Panc1 (cell line): ENCODE measurements around the gene ACP3.
"Not testable (repeated sequence)": the region's sequence is repeated elsewhere in the genome, so short reads cannot be mapped to it uniquely, and the experiment has no call there.

Experiments
- SIN3A ChIP-seq: IDR thresholded peaks from 2 replicates; pipeline ENCODE4 v1.6.1; 2012; ENCODE audit warnings: low read depth, mild to moderate bottlenecking, low read length, moderate library complexity, borderline replicate concordance; ENCODE audit not compliant: insufficient read depth
- TF ChIP-seq, protein P1 (sequence below), 2 experiments: IDR thresholded peaks; 2 replicates each; pipeline ENCODE4 v1.6.1; 2011 to 2012; ENCODE audit warnings: low read depth in 2 of 2, control low read depth in 1 of 2, low read length in 1 of 2, mild to moderate bottlenecking in 1 of 2, moderate library complexity in 1 of 2; ENCODE audit not compliant: insufficient read depth in 1 of 2

DNA sequence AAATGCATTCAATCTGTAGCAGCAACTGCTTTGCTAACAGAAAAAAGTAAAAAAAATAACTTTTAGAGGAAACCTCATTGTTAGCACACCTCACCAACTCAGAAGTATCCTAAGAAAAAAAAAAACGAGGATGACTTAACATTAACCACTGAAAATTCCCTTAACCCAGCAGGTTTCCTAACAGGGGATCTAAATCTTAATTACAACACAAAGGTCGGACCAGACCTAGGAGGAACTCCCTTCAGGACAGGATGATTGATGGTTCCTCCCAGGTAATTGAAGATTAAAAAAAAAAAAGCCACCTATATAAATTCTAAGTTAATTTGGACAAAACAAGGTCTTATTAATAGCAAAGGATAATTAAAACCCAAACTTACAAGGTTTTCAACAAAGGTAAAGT is 12.9 kb upstream of the ACP3 start:
- TF ChIP-seq, protein P1, sequence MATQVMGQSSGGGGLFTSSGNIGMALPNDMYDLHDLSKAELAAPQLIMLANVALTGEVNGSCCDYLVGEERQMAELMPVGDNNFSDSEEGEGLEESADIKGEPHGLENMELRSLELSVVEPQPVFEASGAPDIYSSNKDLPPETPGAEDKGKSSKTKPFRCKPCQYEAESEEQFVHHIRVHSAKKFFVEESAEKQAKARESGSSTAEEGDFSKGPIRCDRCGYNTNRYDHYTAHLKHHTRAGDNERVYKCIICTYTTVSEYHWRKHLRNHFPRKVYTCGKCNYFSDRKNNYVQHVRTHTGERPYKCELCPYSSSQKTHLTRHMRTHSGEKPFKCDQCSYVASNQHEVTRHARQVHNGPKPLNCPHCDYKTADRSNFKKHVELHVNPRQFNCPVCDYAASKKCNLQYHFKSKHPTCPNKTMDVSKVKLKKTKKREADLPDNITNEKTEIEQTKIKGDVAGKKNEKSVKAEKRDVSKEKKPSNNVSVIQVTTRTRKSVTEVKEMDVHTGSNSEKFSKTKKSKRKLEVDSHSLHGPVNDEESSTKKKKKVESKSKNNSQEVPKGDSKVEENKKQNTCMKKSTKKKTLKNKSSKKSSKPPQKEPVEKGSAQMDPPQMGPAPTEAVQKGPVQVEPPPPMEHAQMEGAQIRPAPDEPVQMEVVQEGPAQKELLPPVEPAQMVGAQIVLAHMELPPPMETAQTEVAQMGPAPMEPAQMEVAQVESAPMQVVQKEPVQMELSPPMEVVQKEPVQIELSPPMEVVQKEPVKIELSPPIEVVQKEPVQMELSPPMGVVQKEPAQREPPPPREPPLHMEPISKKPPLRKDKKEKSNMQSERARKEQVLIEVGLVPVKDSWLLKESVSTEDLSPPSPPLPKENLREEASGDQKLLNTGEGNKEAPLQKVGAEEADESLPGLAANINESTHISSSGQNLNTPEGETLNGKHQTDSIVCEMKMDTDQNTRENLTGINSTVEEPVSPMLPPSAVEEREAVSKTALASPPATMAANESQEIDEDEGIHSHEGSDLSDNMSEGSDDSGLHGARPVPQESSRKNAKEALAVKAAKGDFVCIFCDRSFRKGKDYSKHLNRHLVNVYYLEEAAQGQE (IDR thresholded peaks at IDR 0.05; ENCODE audit: insufficient read depth in 1 of 2, low read depth in 2 of 2, low read length in 1 of 2): not testable (repeated sequence)
- not testable (repeated sequence) for TF ChIP-seq SIN3A
